GM12872 (cell line): Measurements from ENCODE around the gene HS6ST3.
A peak's percentile ranks its signal among the peaks of the same experiment; 100 is the strongest.

Experiments used
- CTCF ChIP-seq: IDR thresholded peaks from 3 replicates; pipeline ENCODE4 v1.5.1; 2011; ENCODE audit warnings: low read depth, mild to moderate bottlenecking, low read length, moderate library complexity; ENCODE audit not compliant: insufficient read depth

HS6ST3 gene

GRCh38 chr13:96809366-96810096 lies 719.6 kb downstream of the HS6ST3 start:
- no peak for TF ChIP-seq CTCF

- no peak for TF ChIP-seq CTCF
These were observed 720.2 kb downstream of the HS6ST3 start for GRCh38 chr13:96810104-96810503.

- no peak for TF ChIP-seq CTCF
These were observed 721.1 kb downstream of the HS6ST3 start for GRCh38 chr13:96811049-96811448.

GRCh38 chr13:96816261-96816660 lies 726.4 kb downstream of the HS6ST3 start:
- TF ChIP-seq CTCF = no peak

DNA sequence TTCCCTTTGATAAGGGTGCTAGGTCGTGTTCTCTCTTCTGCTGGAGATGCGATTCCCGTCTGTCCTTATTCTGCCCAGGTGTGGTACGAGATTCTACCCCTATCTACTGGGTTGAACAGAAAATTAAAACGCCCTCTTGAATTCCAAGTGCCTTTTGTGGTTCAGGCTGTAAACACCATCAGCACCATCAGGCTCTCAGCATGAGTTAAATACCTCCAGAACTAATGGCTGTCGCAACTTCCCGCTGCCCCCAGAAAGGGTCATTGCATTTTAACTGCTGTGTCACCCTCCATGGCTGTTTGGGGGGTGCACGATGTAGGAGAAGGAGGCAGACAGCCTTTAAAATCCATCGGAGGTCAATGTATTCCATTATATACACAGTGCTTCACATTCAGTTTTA lies 727.0 kb downstream of the HS6ST3 start:
- no peak for TF ChIP-seq CTCF

DNA sequence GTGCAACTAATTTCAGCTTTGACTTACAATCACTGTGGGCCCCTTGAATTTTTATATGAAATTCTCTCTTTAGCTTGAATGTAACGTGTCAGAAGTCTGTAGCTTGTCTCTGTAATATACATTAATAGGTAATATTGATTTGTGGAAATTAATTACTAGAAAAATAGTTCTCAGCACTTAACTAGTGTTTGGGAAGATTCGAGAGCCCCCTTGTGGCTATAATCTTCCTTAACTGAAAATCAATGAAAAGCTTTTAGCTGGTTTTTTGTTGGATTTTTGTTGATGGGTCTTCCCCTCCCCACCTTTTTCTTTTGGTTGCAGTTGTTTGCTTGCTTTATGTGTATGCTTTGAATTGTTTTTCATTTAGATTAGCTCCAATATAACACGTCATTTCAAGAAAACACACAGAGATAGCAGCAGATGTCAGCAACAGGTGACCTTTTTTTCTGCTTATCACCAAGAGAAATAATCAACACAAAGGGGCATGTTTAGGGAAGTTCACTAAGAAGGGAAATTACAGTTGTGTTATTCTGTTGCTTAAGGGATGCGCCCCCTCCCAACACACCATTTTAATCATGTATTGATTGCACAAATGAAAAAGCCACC lies 727.5 kb downstream of the HS6ST3 start:
- peak; percentile 39; the same call in 2 of the 3 replicates for TF ChIP-seq CTCF

GRCh38 chr13:96819375-96819774 lies 729.5 kb downstream of the HS6ST3 start:
- TF ChIP-seq CTCF = no peak
